ENCODE data around the gene RNF7. TPM values are rescaled to one million over a fixed set of nuclear protein-coding genes. Genes with fewer than 3 reads are reported as not detected.

The RNF7 gene
- total and polyA plus RNA-seq, 9 of the 15 experiments (the other 6 are each of a cell fraction or from before 2014, with no cell fraction given) = 38.8 to 133 (median 80.5) TPM

DNA sequence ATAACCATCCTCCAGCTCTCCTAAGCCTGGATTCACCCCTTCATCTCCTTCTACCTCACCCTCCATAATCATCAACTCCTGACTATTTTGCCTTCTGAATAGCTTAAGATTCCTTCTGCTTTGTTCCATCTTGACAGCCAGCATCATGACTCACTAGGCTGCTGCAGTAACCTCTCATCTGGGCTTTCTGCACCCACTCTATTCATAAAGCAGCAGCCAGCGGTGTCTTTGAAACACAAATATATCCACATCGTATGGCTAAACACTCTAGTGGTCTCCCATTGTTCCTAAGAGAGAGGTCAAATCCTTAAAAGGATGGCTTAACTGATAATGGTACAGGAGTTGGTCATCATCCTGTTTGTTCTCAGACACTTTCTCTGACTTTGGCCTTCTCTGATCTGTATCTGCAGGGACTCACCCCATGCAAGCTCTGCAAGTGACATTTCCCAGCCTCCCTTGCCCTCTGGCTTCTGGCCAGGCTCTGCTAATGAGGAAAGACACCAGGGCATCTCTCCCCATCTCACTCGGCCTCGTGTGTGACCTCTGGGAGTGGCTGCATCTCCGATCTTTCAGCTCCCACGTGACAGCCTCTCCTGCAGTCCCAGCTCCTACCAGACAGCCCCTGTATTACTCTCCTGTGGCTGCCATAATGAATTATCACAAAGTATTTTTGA is 31.3 kb downstream of the RNF7 start (continued):
- TF ChIP-seq RBFOX2 (IDR thresholded peaks at IDR 0.05; ENCODE audit: low read depth, low read length) (no peak), SMARCA5 (IDR thresholded peaks at IDR 0.05) (no peak), DPF2 (IDR thresholded peaks at IDR 0.05) (peak; percentile 25; the same call in 1 of the 2 replicates), HDAC2 (IDR thresholded peaks at IDR 0.05) (peak; percentile 59; the same call in 1 of the 2 replicates), BHLHE40 (IDR thresholded peaks at IDR 0.05; ENCODE audit: low read length) (peak; percentile 82), YY1 (IDR thresholded peaks at IDR 0.05; ENCODE audit: borderline replicate concordance in 1 of 3, control insufficient read depth in 1 of 3, extremely low read depth in 1 of 3, insufficient read depth in 3 of 3, insufficient read length in 1 of 3, insufficient replicate concordance in 2 of 3, low read depth in 1 of 3, low read length in 2 of 3) (peak in 1 of 3 experiments; percentile 14), ATF7 (IDR thresholded peaks at IDR 0.05) (peak; percentile 49; the same call in 1 of the 2 replicates), FOS (IDR thresholded peaks at IDR 0.05; ENCODE audit: extremely low read depth, insufficient read length) (no peak), ZNF184 (CRISPR knock-in tag; IDR thresholded peaks at IDR 0.05) (no peak), CHD2 (IDR thresholded peaks at IDR 0.05; ENCODE audit: low read depth, low read length) (no peak)
- TF ChIP-seq, protein P1, sequence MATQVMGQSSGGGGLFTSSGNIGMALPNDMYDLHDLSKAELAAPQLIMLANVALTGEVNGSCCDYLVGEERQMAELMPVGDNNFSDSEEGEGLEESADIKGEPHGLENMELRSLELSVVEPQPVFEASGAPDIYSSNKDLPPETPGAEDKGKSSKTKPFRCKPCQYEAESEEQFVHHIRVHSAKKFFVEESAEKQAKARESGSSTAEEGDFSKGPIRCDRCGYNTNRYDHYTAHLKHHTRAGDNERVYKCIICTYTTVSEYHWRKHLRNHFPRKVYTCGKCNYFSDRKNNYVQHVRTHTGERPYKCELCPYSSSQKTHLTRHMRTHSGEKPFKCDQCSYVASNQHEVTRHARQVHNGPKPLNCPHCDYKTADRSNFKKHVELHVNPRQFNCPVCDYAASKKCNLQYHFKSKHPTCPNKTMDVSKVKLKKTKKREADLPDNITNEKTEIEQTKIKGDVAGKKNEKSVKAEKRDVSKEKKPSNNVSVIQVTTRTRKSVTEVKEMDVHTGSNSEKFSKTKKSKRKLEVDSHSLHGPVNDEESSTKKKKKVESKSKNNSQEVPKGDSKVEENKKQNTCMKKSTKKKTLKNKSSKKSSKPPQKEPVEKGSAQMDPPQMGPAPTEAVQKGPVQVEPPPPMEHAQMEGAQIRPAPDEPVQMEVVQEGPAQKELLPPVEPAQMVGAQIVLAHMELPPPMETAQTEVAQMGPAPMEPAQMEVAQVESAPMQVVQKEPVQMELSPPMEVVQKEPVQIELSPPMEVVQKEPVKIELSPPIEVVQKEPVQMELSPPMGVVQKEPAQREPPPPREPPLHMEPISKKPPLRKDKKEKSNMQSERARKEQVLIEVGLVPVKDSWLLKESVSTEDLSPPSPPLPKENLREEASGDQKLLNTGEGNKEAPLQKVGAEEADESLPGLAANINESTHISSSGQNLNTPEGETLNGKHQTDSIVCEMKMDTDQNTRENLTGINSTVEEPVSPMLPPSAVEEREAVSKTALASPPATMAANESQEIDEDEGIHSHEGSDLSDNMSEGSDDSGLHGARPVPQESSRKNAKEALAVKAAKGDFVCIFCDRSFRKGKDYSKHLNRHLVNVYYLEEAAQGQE (IDR thresholded peaks at IDR 0.05; ENCODE audit: borderline replicate concordance) = peak; percentile 44
- TF ChIP-seq, protein P1 (CRISPR knock-in tag; IDR thresholded peaks at IDR 0.05; ENCODE audit: low read depth) = no peak
- TF ChIP-seq, protein P2, sequence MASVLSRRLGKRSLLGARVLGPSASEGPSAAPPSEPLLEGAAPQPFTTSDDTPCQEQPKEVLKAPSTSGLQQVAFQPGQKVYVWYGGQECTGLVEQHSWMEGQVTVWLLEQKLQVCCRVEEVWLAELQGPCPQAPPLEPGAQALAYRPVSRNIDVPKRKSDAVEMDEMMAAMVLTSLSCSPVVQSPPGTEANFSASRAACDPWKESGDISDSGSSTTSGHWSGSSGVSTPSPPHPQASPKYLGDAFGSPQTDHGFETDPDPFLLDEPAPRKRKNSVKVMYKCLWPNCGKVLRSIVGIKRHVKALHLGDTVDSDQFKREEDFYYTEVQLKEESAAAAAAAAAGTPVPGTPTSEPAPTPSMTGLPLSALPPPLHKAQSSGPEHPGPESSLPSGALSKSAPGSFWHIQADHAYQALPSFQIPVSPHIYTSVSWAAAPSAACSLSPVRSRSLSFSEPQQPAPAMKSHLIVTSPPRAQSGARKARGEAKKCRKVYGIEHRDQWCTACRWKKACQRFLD (CRISPR knock-in tag; IDR thresholded peaks at IDR 0.05) = no peak
- TF ChIP-seq, protein P3, sequence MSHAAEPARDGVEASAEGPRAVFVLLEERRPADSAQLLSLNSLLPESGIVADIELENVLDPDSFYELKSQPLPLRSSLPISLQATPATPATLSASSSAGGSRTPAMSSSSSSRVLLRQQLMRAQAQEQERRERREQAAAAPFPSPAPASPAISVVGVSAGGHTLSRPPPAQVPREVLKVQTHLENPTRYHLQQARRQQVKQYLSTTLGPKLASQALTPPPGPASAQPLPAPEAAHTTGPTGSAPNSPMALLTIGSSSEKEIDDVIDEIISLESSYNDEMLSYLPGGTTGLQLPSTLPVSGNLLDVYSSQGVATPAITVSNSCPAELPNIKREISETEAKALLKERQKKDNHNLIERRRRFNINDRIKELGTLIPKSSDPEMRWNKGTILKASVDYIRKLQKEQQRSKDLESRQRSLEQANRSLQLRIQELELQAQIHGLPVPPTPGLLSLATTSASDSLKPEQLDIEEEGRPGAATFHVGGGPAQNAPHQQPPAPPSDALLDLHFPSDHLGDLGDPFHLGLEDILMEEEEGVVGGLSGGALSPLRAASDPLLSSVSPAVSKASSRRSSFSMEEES (CRISPR knock-in tag; IDR thresholded peaks at IDR 0.05) = peak; percentile 27; the same call in 1 of the 2 replicates
- TF ChIP-seq, protein P4, sequence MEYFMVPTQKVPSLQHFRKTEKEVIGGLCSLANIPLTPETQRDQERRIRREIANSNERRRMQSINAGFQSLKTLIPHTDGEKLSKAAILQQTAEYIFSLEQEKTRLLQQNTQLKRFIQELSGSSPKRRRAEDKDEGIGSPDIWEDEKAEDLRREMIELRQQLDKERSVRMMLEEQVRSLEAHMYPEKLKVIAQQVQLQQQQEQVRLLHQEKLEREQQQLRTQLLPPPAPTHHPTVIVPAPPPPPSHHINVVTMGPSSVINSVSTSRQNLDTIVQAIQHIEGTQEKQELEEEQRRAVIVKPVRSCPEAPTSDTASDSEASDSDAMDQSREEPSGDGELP (CRISPR knock-in tag; IDR thresholded peaks at IDR 0.05; ENCODE audit: borderline replicate concordance) = no peak

Data from K562 (cell line).